ENCODE measurements around the gene RNF34. TPM values are rescaled to one million over a fixed set of nuclear protein-coding genes. Genes with fewer than 3 reads are reported as not detected.

The RNF34 gene
- total and polyA plus RNA-seq, 2 of the 13 experiments (the other 11 are each of a cell fraction or from before 2014, with no cell fraction given) = 36.8 to 53.2 TPM

DNA sequence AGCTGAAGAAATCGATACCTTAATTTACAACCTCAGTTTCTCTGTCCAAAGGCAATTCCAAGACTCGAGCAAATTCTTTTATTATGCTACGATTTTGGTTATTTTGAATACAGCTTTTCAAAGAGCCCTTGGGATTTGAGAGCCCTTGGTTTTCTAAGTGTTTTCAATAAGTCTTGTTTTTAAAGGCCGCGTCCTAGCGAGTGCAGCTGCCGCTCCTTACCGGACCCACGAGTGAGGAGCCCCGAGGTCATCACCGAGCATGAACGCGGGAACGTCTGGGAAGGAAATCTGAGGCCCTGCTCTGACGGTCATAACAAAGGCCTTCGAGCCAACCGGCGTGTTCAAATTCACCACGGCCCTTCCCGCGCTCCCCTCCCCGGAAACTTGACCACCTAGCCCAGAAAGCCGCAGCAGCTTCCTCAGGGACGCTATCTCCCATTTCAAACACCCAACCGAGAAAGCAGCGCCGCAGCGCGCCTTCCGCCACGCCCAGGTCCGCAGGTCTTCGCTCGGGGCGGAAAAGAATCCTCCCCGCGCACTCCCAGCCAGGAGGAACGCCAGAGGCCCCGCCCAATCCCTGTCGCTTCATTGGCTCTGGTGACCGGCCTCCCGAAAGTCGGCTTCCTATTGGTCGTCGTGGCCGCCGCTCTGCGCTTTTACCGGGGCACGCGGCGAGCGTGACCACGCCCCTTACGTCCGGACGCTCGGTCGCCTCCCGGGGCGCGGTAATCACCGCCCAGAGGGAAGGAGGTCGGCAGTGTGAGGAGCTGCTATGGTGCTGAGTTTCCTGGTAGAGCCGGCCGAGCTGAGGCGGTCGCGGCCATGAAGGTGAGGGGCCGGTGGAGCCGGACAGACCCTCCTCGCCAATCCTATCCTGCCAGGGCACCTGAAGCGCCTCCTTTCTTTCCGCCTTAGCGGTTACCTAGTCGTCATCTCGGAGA, at the start of gene RNF34 (continued):
- TF ChIP-seq JUN (CRISPR knock-in tag; IDR thresholded peaks at IDR 0.05) (no peak), ZNF510 (CRISPR knock-in tag; IDR thresholded peaks at IDR 0.05; ENCODE audit: low read depth) (no peak), POLR2AphosphoS5 (IDR thresholded peaks at IDR 0.05; ENCODE audit: low read depth, low read length) (peak; percentile 96), BRCA1 (CRISPR knock-in tag; IDR thresholded peaks at IDR 0.05) (no peak), ZZZ3 (CRISPR knock-in tag; IDR thresholded peaks at IDR 0.05; ENCODE audit: borderline replicate concordance) (no peak), RELA (CRISPR knock-in tag; IDR thresholded peaks at IDR 0.05) (no peak), ZNF790 (CRISPR knock-in tag; IDR thresholded peaks at IDR 0.05; ENCODE audit: borderline replicate concordance) (peak; percentile 84), ZSCAN30 (CRISPR knock-in tag; IDR thresholded peaks at IDR 0.05) (peak; percentile 75; the same call in 1 of the 2 replicates), JARID2 (CRISPR knock-in tag; IDR thresholded peaks at IDR 0.05; ENCODE audit: insufficient replicate concordance) (no peak), ZNF432 (CRISPR knock-in tag; IDR thresholded peaks at IDR 0.05; ENCODE audit: borderline replicate concordance) (no peak), SIN3B (IDR thresholded peaks at IDR 0.05; ENCODE audit: low read length) (no peak), ZNF800 (CRISPR knock-in tag; IDR thresholded peaks at IDR 0.05) (peak; percentile 56; the same call in 1 of the 2 replicates), ZNF570 (CRISPR knock-in tag; IDR thresholded peaks at IDR 0.05; ENCODE audit: borderline replicate concordance) (no peak), ZNF766 (CRISPR knock-in tag; IDR thresholded peaks at IDR 0.05; ENCODE audit: borderline replicate concordance) (no peak), ZMAT5 (CRISPR knock-in tag; IDR thresholded peaks at IDR 0.05; ENCODE audit: borderline replicate concordance, low read depth) (no peak), MBD4 (IDR thresholded peaks at IDR 0.05; ENCODE audit: borderline replicate concordance, low read length) (no peak), ZNF678 (CRISPR knock-in tag; IDR thresholded peaks at IDR 0.05) (no peak; the same call in 1 of the 2 replicates), AGO2 (optimal IDR thresholded peaks at IDR 0.05; ENCODE audit: low read depth, low read length) (no peak), CERS6 (CRISPR knock-in tag; IDR thresholded peaks at IDR 0.05) (no peak)
- TF ChIP-seq, protein P1, sequence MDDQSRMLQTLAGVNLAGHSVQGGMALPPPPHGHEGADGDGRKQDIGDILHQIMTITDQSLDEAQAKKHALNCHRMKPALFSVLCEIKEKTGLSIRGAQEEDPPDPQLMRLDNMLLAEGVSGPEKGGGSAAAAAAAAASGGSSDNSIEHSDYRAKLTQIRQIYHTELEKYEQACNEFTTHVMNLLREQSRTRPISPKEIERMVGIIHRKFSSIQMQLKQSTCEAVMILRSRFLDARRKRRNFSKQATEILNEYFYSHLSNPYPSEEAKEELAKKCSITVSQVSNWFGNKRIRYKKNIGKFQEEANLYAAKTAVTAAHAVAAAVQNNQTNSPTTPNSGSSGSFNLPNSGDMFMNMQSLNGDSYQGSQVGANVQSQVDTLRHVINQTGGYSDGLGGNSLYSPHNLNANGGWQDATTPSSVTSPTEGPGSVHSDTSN (CRISPR knock-in tag; IDR thresholded peaks at IDR 0.05; ENCODE audit: borderline replicate concordance) = peak; percentile 77; the same call in 1 of the 2 replicates
- TF ChIP-seq, protein P2, sequence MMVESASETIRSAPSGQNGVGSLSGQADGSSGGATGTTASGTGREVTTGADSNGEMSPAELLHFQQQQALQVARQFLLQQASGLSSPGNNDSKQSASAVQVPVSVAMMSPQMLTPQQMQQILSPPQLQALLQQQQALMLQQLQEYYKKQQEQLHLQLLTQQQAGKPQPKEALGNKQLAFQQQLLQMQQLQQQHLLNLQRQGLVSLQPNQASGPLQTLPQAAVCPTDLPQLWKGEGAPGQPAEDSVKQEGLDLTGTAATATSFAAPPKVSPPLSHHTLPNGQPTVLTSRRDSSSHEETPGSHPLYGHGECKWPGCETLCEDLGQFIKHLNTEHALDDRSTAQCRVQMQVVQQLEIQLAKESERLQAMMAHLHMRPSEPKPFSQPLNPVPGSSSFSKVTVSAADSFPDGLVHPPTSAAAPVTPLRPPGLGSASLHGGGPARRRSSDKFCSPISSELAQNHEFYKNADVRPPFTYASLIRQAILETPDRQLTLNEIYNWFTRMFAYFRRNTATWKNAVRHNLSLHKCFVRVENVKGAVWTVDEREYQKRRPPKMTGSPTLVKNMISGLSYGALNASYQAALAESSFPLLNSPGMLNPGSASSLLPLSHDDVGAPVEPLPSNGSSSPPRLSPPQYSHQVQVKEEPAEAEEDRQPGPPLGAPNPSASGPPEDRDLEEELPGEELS (CRISPR knock-in tag; IDR thresholded peaks at IDR 0.05) = no peak
- TF ChIP-seq, protein P3, sequence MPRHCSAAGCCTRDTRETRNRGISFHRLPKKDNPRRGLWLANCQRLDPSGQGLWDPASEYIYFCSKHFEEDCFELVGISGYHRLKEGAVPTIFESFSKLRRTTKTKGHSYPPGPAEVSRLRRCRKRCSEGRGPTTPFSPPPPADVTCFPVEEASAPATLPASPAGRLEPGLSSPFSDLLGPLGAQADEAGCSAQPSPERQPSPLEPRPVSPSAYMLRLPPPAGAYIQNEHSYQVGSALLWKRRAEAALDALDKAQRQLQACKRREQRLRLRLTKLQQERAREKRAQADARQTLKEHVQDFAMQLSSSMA (CRISPR knock-in tag; IDR thresholded peaks at IDR 0.05) = no peak
